Measurements from ENCODE around the gene PRKCE.
A peak's percentile ranks its signal among the peaks of the same experiment; 100 is the strongest.

PRKCE gene

DNA sequence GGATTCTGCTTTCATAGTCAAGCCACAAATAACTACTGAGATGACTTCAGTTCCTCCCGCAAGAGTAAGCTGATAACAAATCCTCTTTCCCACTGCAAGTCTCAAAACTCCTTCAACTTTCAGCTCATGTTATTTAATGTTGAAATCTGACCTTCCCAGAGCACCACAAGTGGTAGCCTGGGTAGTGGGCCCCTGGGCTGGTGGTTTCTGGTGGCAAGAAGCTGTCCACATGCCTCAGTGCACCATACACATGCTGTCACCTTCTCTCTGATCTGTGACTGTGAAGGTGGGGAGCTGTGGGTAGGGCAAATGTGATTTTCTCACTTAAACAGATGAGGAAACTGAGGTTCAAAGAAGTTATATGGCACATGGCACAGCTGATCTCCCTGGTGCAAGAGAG lies 399.6 kb downstream of the PRKCE start:
- no peak for TF ChIP-seq CTCF (IDR thresholded peaks at IDR 0.05; ENCODE audit: control insufficient read depth, insufficient read depth, low read depth, low read length, missing control alignments)
- no peak overlapping the region for H3K4me3 ChIP-seq (ENCODE audit: control insufficient read depth, low read depth, low read length)
- no peak for DNase-seq (ENCODE audit: low read depth)

DNA sequence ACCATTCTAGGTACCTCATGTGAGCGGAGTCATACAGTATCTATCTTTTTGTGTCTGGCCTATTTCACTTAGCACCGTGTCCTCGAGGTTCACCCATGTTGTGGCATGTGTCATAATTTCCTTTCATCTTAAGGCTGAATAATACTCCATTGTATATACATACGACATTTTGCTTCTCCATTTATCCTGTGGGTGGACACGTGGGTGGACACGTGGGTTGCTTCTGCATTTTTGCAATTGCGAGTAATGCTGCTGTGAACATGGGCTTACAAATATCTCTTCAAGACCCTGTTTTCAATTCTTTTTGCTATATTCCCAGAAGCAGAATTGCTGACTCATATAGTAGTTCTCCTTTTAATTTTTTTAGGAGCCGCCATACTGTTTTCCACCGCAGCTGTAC lies 402.1 kb downstream of the PRKCE start:
- no peak overlapping the region for H3K4me3 ChIP-seq (ENCODE audit: control insufficient read depth, low read depth, low read length)
- no peak for TF ChIP-seq CTCF (IDR thresholded peaks at IDR 0.05; ENCODE audit: control insufficient read depth, insufficient read depth, low read depth, low read length, missing control alignments)
- no peak for DNase-seq (ENCODE audit: low read depth)

GRCh38 chr2:46056541-46056940 lies 405.1 kb downstream of the PRKCE start:
- no peak for DNase-seq (ENCODE audit: low read depth)
- TF ChIP-seq CTCF (IDR thresholded peaks at IDR 0.05; ENCODE audit: control insufficient read depth, insufficient read depth, low read depth, low read length, missing control alignments) = no peak
- no peak overlapping the region for H3K4me3 ChIP-seq (ENCODE audit: control insufficient read depth, low read depth, low read length)

GRCh38 chr2:46058140-46058539 lies 406.7 kb downstream of the PRKCE start:
- no peak for DNase-seq (ENCODE audit: low read depth)
- no peak overlapping the region for H3K4me3 ChIP-seq (ENCODE audit: control insufficient read depth, low read depth, low read length)
- no peak for TF ChIP-seq CTCF (IDR thresholded peaks at IDR 0.05; ENCODE audit: control insufficient read depth, insufficient read depth, low read depth, low read length, missing control alignments)

DNA sequence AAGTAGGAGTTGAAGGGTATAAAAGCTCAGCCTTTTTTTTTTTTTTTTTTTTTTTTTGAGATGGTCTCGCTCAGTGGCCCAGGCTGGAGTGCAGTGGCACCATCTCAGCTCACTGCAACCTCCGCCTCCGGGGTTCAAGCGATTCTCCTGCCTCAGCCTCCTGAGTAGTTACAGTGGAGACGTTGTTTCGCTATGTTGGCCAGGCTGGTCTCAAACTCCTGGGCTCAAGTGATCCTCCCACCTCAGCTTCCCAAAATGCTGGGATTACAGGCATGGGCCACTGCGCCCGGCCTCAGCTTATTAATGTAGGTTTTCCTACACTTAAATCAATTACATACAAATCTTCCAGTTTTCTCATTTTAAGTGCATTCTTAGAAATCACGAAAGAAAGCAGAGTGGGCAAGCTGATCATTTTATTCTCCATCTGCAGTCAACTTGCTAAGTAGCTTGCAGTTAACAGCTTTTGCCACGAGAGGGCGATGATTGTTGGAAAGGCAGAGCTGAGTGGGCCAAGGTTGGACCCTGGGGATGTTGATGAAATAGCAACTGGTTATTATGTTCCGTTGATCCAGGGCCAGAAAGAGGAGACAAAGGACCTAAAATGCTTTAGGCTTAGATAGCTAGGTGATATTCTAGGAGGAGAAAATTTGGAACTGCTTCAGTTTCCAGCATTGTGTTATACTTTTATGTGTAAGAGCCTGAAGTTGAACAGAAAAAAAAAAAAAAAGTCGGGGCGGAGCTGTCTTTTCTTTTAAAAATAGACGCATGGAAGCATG lies 411.4 kb downstream of the PRKCE start:
- TF ChIP-seq CTCF (IDR thresholded peaks at IDR 0.05; ENCODE audit: control insufficient read depth, insufficient read depth, low read depth, low read length, missing control alignments) = peak; percentile 83
- DNase-seq (ENCODE audit: low read depth) = peak; percentile 73
- H3K4me3 ChIP-seq (ENCODE audit: control insufficient read depth, low read depth, low read length) = no peak overlapping the region

GRCh38 chr2:46064396-46064795 lies 412.9 kb downstream of the PRKCE start:
- no peak for DNase-seq (ENCODE audit: low read depth)
- TF ChIP-seq CTCF (IDR thresholded peaks at IDR 0.05; ENCODE audit: control insufficient read depth, insufficient read depth, low read depth, low read length, missing control alignments) = no peak
- H3K4me3 ChIP-seq (ENCODE audit: control insufficient read depth, low read depth, low read length) = no peak overlapping the region
